GM10266 (cell line): Measurements from ENCODE around the gene SLC22A3.

Experiments
- DNase-seq: peaks from one replicate; pipeline ENCODE4 v3.0.0; 2012; ENCODE audit errors: extremely low spot score
- TF ChIP-seq, protein P1 (sequence below): IDR thresholded peaks from 2 replicates; pipeline ENCODE4 v1.5.1; 2012; ENCODE audit warnings: mild to moderate bottlenecking, low read depth; ENCODE audit not compliant: control insufficient read depth, insufficient read depth; ENCODE audit errors: missing control alignments

The SLC22A3 gene

DNA sequence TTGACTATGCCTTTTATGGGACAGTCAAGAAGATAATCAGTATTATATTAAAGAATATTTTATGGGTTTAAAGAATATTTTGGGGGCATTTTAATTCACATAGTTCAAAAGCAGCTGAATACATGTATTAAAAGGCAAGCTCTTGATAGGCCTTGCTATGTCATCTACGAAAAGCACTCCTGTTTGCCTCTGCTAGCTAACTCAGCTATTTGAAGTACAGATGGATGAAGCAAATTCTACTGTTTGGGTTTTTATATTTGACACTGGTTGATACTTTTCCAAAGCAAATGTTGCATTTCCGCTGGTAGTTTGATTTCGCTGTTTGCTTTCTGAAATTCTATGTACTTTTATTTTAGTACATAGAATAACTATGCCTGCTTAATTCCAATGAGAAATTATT lies 47.0 kb downstream of the SLC22A3 start:
- TF ChIP-seq, protein P1, sequence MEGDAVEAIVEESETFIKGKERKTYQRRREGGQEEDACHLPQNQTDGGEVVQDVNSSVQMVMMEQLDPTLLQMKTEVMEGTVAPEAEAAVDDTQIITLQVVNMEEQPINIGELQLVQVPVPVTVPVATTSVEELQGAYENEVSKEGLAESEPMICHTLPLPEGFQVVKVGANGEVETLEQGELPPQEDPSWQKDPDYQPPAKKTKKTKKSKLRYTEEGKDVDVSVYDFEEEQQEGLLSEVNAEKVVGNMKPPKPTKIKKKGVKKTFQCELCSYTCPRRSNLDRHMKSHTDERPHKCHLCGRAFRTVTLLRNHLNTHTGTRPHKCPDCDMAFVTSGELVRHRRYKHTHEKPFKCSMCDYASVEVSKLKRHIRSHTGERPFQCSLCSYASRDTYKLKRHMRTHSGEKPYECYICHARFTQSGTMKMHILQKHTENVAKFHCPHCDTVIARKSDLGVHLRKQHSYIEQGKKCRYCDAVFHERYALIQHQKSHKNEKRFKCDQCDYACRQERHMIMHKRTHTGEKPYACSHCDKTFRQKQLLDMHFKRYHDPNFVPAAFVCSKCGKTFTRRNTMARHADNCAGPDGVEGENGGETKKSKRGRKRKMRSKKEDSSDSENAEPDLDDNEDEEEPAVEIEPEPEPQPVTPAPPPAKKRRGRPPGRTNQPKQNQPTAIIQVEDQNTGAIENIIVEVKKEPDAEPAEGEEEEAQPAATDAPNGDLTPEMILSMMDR = no peak
- no peak for DNase-seq

DNA sequence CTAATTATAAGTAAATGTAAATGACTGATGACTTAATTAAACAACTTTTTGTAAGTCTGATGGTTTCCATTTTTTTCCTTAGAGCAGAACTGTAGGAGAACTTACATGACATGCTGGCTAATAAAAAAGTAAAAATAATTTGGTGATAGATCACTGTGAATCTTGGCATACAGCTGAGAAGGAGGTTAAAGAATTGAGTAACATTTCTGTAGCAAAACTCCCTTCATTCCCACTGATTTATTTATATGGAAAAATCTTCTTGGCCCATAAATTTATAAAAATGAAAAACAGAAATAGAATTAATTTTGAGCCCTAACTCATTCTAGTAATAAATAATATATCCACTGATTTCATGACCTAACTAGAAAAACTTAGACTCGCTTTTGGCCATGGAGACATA lies 48.1 kb downstream of the SLC22A3 start:
- TF ChIP-seq, protein P1 = no peak
- no peak for DNase-seq

DNA sequence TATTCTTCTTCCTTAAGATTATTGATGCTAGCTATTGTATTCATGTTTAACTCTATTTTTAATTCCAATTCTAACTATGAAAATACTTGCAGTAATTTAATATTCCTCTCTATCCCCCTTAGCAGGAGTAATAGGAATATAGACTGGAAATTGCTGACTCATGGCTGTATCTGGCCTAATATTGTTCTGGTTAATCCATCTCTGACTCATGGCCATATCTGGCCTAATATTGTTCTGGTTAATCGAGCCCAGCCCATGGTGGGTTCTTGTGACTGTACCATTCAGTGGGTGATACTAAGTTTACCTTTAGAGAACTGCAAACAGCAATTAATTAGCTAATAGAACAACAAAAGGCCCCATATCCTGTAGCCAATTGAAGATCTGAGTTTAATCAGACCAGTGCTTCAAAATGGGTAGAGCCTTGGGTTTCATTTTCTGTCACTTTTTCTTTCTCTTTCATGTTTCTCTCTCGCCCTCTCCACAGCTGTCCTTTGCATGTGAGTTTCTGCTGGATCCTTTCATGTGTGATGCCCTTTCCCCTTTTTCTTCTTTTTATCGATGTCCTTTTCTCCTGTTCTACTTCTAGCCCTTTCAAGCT lies 50.6 kb downstream of the SLC22A3 start:
- DNase-seq = peak; percentile 32
- TF ChIP-seq, protein P1 = no peak

DNA sequence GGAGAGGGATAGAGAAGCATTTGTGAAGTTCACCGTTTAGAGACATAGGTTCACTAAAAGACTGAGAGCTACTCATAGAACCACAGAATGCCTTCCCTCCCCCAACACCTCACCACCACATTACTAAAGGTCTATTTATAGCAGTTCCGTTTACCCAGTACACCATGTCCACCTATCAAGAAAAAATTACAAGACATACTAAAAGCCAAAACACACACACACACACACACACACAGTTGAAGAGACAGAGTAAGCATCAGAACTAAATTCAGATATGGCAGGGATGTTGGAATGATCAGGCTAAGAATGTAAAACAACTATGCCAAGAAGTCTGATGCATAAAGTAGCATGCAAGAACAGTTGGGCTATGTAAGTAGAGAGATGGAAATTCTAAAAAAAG lies 52.3 kb downstream of the SLC22A3 start:
- DNase-seq = no peak

DNA sequence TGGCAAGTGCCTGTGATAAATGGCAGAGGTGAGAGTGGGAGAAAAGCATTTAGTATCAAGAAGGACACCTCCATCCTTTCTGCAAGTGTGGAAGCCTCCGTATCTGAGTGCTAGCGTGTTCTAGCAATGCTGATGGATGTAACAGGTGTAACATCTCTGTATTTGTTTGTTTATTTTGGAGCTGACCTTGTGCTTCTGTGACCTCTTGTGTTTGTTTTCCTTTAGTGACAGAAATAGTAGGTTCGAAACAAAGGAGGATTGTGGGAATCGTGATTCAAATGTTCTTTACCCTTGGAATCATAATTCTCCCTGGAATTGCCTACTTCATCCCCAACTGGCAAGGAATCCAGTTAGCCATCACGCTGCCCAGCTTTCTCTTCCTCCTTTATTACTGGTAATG lies 60.4 kb downstream of the SLC22A3 start:
- TF ChIP-seq, protein P1 = no peak
- no peak for DNase-seq

More for the DNA sequence above, 52.3 kb downstream of the SLC22A3 start:
- TF ChIP-seq, protein P1 = no peak

DNA sequence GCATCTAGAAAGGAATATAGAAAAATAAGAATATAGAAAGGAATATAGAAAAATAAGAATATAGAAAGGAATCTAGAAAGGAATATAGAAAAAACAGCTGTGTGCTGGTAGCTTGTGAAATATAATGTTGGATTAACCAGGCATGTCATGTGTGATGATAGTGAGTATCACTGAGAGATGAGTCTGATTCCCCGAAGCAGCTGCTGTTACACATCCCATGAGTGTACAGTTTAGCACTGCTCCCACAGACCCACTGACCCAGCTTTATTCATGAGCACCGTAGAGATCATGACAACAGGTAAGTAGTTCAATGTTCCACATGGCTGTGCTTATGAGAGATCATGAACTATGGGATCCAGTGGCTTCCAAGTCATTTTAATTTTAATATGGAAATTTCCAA lies 64.8 kb downstream of the SLC22A3 start:
- TF ChIP-seq, protein P1 = no peak
- DNase-seq = no peak

DNA sequence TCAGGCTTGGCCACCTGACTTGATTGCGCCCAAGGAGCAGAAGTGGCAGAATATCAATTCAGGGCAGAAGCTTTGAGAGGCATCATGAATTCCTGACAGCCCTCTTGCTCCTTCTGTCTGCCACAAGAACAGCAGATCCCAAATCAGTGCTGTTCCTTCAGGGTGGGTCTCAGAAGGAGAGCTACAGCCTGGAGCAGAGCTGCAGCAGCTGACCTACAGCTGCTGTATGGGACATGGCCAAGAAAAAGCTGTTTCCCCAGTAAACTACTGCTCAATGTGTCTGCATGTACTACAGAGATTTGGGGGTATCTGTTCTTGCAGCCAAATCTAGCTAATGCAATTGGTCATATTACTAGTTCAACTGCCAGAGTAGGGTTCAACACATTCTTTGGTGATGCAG lies 69.0 kb downstream of the SLC22A3 start:
- TF ChIP-seq, protein P1 = no peak
- DNase-seq = no peak
